Stimulated activated CD8-positive, alpha-beta memory T cell treated with anti-CD3 and anti-CD28 coated beads, Interleukin-12 subunit alpha, Interleukin-12 subunit beta, amount 100 ng/mL, for 1 hour (primary cell): Measurements from ENCODE around the gene MDGA2.

Source experiments
- DNase-seq: peaks from one replicate; pipeline ENCODE4 v3.0.0-alpha.2; 2020; ENCODE audit warnings: low read depth

The MDGA2 gene

GRCh38 chr14:46902837-46903236 lies 772.6 kb downstream of the MDGA2 start:
- no peak for DNase-seq

GRCh38 chr14:46894476-46894875 lies 780.9 kb downstream of the MDGA2 start:
- no peak for DNase-seq

- DNase-seq = no peak
Observed at GRCh38 chr14:46887144-46887543, 788.3 kb downstream of the MDGA2 start.

- DNase-seq = no peak
Observed at GRCh38 chr14:46885566-46885965, 789.8 kb downstream of the MDGA2 start.

- DNase-seq = no peak
Observed at GRCh38 chr14:46861753-46862152, 813.7 kb downstream of the MDGA2 start.

- no peak for DNase-seq
Observed at GRCh38 chr14:46840944-46841720, 834.3 kb downstream of the MDGA2 start.

- DNase-seq = no peak
Observed at GRCh38 chr14:46820291-46820690, 855.1 kb downstream of the MDGA2 start.

- no peak for DNase-seq
Observed at GRCh38 chr14:46819117-46819516, 856.3 kb downstream of the MDGA2 start.

GRCh38 chr14:46818147-46818546 lies 857.3 kb downstream of the MDGA2 start:
- no peak for DNase-seq

GRCh38 chr14:46793144-46793543 lies 882.3 kb downstream of the MDGA2 start:
- DNase-seq = no peak
